Tibial nerve (tissue), 3 donors: Measurements from ENCODE around the gene APLP2.

Experiments used
- CTCF ChIP-seq, 5 experiments: fragments of 200-600 bp in 3 of 5; fragments of 450-650 bp in 2 of 5; sonication (generic) in 3 of 5; IDR thresholded peaks; one replicate each; pipeline ENCODE4 v1.5.1; 2016 to 2019; ENCODE audit warnings: antibody characterized with exemption in 5 of 5, mild to moderate bottlenecking in 3 of 5, moderate library complexity in 2 of 5
- POLR2A ChIP-seq, 2 donors: fragments of 450-650 bp; IDR thresholded peaks; one replicate each; pipeline ENCODE4 v1.6.1; 2017; ENCODE audit warnings: antibody characterized with exemption in 2 of 2, mild to moderate bottlenecking in 2 of 2, moderate library complexity in 2 of 2

- TF ChIP-seq CTCF (IDR thresholded peaks at IDR 0.05) (no peak), POLR2A (IDR thresholded peaks at IDR 0.05) (no peak)
Observed at GRCh38 chr11:130188585-130189347, 119.1 kb downstream of the APLP2 start.
